K562 (cell line): ENCODE results near the gene MICU1. TPM values are rescaled to one million over a fixed set of nuclear protein-coding genes. Genes with fewer than 3 reads are reported as not detected.
A peak's percentile ranks its signal among the peaks of the same experiment; 100 is the strongest.

ENCODE experiments used
- ARID4B ChIP-seq: sonication (generic); formaldehyde crosslinking; IDR thresholded peaks from 2 replicates; pipeline ENCODE4 v1.8.0; 2022; ENCODE audit warnings: mild to moderate bottlenecking, missing genetic modification reagents
- HOMEZ ChIP-seq: fragments of 250-450 bp; sonication (Bioruptor Pico); IDR thresholded peaks from 2 replicates; pipeline ENCODE4 v1.4.0; 2020; ENCODE audit warnings: mild to moderate bottlenecking, moderate library complexity
- ILF3 ChIP-seq: fragments of 450-650 bp; IDR thresholded peaks from 2 replicates; pipeline ENCODE4 v1.6.1; 2018; ENCODE audit warnings: antibody characterized with exemption, mild to moderate bottlenecking, moderate library complexity, borderline replicate concordance
- LEF1 ChIP-seq: fragments of 450-650 bp; IDR thresholded peaks from 2 replicates; pipeline ENCODE4 v1.6.1; 2016; ENCODE audit warnings: mild to moderate bottlenecking
- MAFK ChIP-seq: IDR thresholded peaks from 2 replicates; pipeline ENCODE4 v1.6.1; 2011; ENCODE audit warnings: low read length, improper control_type of control experiment
- NFIC ChIP-seq: fragments of 450-650 bp; IDR thresholded peaks from 2 replicates; pipeline ENCODE4 v1.6.1; 2017; ENCODE audit warnings: mild to moderate bottlenecking, inconsistent platforms
- SMAD3 ChIP-seq: fragments of 450-650 bp; formaldehyde crosslinking; conservative IDR thresholded peaks from 2 replicates; pipeline ENCODE4 v1.4.0; 2020; ENCODE audit warnings: mild to moderate bottlenecking
- TAF1 ChIP-seq: IDR thresholded peaks from 2 replicates; pipeline ENCODE4 v1.6.1; 2011; ENCODE audit warnings: mild to moderate bottlenecking, low read length, moderate library complexity; ENCODE audit not compliant: insufficient read depth, control insufficient read depth, severe bottlenecking; ENCODE audit errors: extremely low read depth
- ZNF280B ChIP-seq: fragments of 250-450 bp; sonication (Bioruptor Pico); IDR thresholded peaks from 2 replicates; pipeline ENCODE4 v1.5.1; 2021; ENCODE audit warnings: mild to moderate bottlenecking
- ZNF318 ChIP-seq, 2 experiments: fragments of 450-650 bp; IDR thresholded peaks; 2 replicates each; pipeline ENCODE4 v1.6.1; 2016; ENCODE audit warnings: mild to moderate bottlenecking in 2 of 2, borderline replicate concordance in 1 of 2, low read depth in 1 of 2, moderate library complexity in 1 of 2
- polyA plus RNA-seq, 8 experiments: library from polyadenylated mRNA; depleted of rRNA in 4 of 8; stranded (reverse) in 5 of 8; unstranded in 3 of 8; fragments of >200 nt; fragmentation: Nextera tagmentation in 2 of 8; fragmentation: Illumina TruSeq in 1 of 8; extraction: Ambion mirVana in 2 of 8; extraction: Trizol in 1 of 8; gene quantifications; 2 replicates each; pipeline versions ENCODE4 v1.2.1 to v1.2.3, GENCODE V29; 2011 to 2014; ENCODE audit warnings: inconsistent platforms in 1 of 8, missing spikeins in 1 of 8
- total RNA-seq, 7 experiments: library from RNA; depleted of rRNA in 6 of 7; stranded (reverse); fragments of >200 nt in 6 of 7; fragmentation: Illumina TruSeq in 2 of 7; extraction: Trizol in 2 of 7; gene quantifications; 2 replicates each; pipeline versions ENCODE4 v1.2.1 to v1.2.3, GENCODE V29; 2011 to 2021; ENCODE audit warnings: low replicate concordance in 1 of 7

MICU1 gene
- total and polyA plus RNA-seq, 9 of the 15 experiments (the other 6 are each of a cell fraction or from before 2014, with no cell fraction given), result 29.3 to 76.8 (median 48.4) TPM

- no peak for TF ChIP-seq ZNF280B (CRISPR knock-in tag)
- peak; percentile 91 for TF ChIP-seq NFIC
- TF ChIP-seq MAFK, result peak; percentile 94
- TF ChIP-seq TAF1, result peak; percentile 95
- no peak for TF ChIP-seq ILF3
- no peak for TF ChIP-seq ZNF318 (IDR thresholded peaks at IDR 0.05; ENCODE audit: borderline replicate concordance in 1 of 2, low read depth in 1 of 2)
- peak; percentile 84 for TF ChIP-seq LEF1
- peak; percentile 92 for TF ChIP-seq ARID4B (CRISPR knock-in tag)
- TF ChIP-seq HOMEZ (CRISPR knock-in tag), result no peak; the same call in 1 of the 2 replicates
- TF ChIP-seq SMAD3 (CRISPR knock-in tag), result no peak
Observed at GRCh38 chr10:72354356-72355213, 271.3 kb downstream of the MICU1 start, which contains the start of gene DNAJB12 (continued).
